ENCODE data around the gene ABTB2.

GRCh38 chr11:34143048-34143447 lies 214.8 kb downstream of the ABTB2 start:
- no peak for TF ChIP-seq EZH2 (IDR thresholded peaks at IDR 0.05; ENCODE audit: low read length, missing control alignments)
- TF ChIP-seq, protein P1, sequence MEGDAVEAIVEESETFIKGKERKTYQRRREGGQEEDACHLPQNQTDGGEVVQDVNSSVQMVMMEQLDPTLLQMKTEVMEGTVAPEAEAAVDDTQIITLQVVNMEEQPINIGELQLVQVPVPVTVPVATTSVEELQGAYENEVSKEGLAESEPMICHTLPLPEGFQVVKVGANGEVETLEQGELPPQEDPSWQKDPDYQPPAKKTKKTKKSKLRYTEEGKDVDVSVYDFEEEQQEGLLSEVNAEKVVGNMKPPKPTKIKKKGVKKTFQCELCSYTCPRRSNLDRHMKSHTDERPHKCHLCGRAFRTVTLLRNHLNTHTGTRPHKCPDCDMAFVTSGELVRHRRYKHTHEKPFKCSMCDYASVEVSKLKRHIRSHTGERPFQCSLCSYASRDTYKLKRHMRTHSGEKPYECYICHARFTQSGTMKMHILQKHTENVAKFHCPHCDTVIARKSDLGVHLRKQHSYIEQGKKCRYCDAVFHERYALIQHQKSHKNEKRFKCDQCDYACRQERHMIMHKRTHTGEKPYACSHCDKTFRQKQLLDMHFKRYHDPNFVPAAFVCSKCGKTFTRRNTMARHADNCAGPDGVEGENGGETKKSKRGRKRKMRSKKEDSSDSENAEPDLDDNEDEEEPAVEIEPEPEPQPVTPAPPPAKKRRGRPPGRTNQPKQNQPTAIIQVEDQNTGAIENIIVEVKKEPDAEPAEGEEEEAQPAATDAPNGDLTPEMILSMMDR (conservative IDR thresholded peaks at IDR 0.05 in 1 of 2, IDR thresholded peaks at IDR 0.05 in 1 of 2; ENCODE audit: low read depth in 1 of 2, low read length in 2 of 2): no peak
